GM12892 (cell line): ENCODE measurements around the gene CCR2.
"Not testable (repeated sequence)": the region's sequence is repeated elsewhere in the genome, so short reads cannot be mapped to it uniquely, and the experiment has no call there.

Experiments
- POLR2A ChIP-seq: IDR thresholded peaks from 2 replicates; pipeline ENCODE4 v1.6.1; 2011; ENCODE audit warnings: low read depth, low read length, control low read depth
- POLR2AphosphoS5 ChIP-seq: IDR thresholded peaks from 2 replicates; pipeline ENCODE4 v1.6.1; 2011; ENCODE audit warnings: low read depth, low read length, control low read depth

DNA sequence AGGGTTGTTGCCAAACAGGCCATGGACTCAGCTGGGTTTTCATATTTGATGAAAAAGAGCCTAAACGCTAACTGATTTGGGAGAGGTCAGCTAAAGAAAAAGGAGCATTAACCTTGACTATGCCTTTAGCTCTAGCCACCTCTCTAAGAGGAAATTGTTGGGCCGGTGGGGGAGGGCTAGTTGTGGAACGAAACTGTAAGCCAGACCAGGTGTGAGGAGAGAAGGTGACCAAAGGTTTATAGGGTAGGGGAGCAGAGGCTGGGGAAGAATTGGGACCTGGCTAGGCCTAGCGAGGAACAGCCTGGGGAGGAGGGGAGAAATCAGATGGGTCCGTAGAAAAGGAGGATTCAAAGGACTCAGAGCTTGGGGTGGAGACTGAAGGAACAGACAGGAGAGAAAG is 37.6 kb downstream of the CCR2 start:
- not testable (repeated sequence) for TF ChIP-seq POLR2AphosphoS5, POLR2A
